ENCODE measurements around the gene DOCK9.

DOCK9 gene

DNA sequence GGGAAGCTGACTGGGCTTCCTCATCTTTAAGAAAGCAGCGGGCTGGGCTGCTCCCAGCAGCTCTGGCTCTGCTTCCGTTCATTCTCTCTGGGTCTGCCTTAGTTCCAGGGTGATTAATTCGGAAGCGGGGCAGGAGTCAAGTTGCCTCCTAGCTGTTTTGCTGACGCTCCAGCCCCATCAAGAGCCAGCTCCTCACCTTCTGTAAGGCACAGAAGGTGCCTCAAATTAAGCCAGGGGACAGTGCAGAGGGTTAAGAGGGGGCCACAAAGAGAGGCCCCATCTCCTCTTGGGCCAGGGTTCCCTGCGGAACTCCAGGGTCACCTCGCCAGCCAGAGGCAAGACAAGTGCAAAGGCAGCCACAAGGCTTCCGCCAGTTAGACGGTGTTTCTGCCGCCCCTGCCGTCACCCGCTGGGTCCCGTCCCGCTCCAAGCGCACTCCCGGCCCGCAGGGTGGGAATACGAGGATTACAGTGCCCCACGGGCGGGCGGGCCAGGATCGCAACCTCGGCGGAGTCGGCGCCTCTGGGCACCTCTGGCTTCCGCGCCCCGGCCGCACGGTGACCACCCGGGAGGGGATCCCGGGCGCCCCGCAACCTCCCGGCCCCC is 225.9 kb downstream of the DOCK9 start:
- peaks cover 7% of the 10 kb centered on the region for H3K9me3 Mint-ChIP-seq
- H3K4me1 Mint-ChIP-seq: no peaks in the 10 kb centered on the region
- H3K27ac Mint-ChIP-seq: no peak overlapping the region
- DNase-seq: no peak
- peaks cover 82% of the 10 kb centered on the region for H3K27me3 Mint-ChIP-seq
- no peak overlapping the region for H3K4me3 Mint-ChIP-seq
- peaks cover 2% of the 10 kb centered on the region for H3K36me3 Mint-ChIP-seq
- CTCF ChIA-PET: no interaction called here

DNA sequence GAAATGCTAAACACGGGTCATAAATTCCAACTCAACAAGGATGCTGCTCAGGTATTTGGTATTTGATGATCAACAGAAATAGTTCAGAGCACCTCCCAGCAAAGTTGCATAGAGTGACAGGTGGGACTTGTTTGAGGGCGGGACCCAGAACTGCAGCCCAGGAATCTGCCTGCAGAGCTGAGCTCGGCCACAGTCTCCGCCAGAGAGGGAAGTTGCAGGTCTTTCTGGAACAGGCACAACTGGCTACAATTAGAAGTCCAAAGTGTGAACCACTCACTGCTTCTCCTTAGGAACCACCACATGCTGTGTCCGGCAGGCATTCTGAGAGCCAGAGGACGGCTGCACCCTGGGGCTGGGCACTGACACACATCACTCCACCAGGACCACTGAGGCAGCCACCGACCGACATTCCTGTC is 226.5 kb downstream of the DOCK9 start:
- H3K36me3 Mint-ChIP-seq: peaks cover 2% of the 10 kb centered on the region

DNA sequence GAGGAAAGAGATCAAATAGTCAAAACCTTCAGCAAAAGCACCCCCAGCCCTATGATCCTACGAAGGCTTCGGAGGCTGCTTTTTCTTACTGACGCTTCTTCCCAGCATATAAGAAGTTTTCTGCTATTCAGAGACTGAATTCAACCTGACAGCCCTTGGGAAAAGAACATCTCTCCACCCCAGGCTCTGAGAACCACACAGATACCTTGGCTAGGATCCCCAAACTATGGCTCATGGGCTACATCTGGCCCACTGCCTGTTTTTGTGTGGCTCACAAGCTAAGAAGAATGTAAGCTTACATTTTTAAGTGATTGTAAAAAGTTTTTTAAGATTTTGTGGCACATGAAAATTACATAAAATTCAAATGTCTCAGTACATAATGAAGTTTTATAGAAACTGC is 228.4 kb downstream of the DOCK9 start:
- Mint-ChIP-seq H3K9me3 (peaks cover 7% of the 10 kb centered on the region), H3K27me3 (peaks cover 73% of the 10 kb centered on the region), H3K36me3 (peaks cover 2% of the 10 kb centered on the region), H3K4me3 (no peak overlapping the region), H3K27ac (no peak overlapping the region), H3K4me1 (no peaks in the 10 kb centered on the region)
- DNase-seq: no peak
- CTCF ChIA-PET: no interaction called here

More for the DNA sequence above, 226.5 kb downstream of the DOCK9 start:
- no peak overlapping the region for H3K4me3 Mint-ChIP-seq
- peaks cover 86% of the 10 kb centered on the region for H3K27me3 Mint-ChIP-seq
- CTCF ChIA-PET: no interaction called here
- DNase-seq: no peak
- peaks cover 7% of the 10 kb centered on the region for H3K9me3 Mint-ChIP-seq
- no peak overlapping the region for H3K27ac Mint-ChIP-seq
- no peaks in the 10 kb centered on the region for H3K4me1 Mint-ChIP-seq

DNA sequence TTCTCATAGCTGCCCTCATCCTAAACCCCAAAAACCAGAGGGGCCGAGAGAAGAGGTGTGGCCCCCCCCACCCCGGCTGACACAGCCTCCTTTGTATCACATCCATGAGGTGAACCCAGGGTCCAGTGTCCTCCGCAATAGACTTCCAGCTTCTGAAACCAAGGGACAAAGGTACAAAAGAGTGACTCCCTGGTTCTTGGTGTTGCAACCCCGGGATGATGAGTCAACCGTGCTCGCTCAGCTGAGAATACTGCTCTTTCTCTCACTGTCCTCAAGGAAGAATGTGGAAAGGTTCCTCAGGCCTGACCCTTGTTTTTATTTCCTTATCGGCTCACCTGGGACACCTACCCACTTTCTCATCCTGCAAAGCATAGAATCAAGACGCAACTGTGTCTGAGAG is 230.9 kb downstream of the DOCK9 start:
- Mint-ChIP-seq H3K27me3 (peaks cover 49% of the 10 kb centered on the region), H3K27ac (no peak overlapping the region), H3K4me1 (no peaks in the 10 kb centered on the region), H3K4me3 (no peak overlapping the region), H3K9me3 (no peaks in the 10 kb centered on the region), H3K36me3 (no peaks in the 10 kb centered on the region)
- CTCF ChIA-PET: no interaction called here
- no peak for DNase-seq
